Esophagus muscularis mucosa (tissue), 4 donors: ENCODE results near the gene BCL11B. TPM values are rescaled to one million over a fixed set of nuclear protein-coding genes. Genes with fewer than 3 reads are reported as not detected.

Experiments
- DNase-seq: peaks from one replicate; pipeline ENCODE4 v3.0.0-alpha.2; 2017; ENCODE audit errors: extremely low spot score
- H3K27ac ChIP-seq, 4 donors: fragments of 200-600 bp; sonication (generic); replicated peaks in 1 of 4; 1 replicate in 3 of 4; 2 replicates in 1 of 4; pipeline ENCODE4 v1.5.1; 2016 to 2019; ENCODE audit warnings: mild to moderate bottlenecking in 1 of 4
- H3K27me3 ChIP-seq, 4 donors: fragments of 200-600 bp; sonication (generic); one replicate each; pipeline versions ENCODE4 v1.5.1 to v1.6.0; 2016 to 2019
- H3K36me3 ChIP-seq, 4 donors: fragments of 200-600 bp; sonication (generic); one replicate each; pipeline ENCODE4 v1.5.1; 2016 to 2019
- H3K4me1 ChIP-seq, 4 donors: fragments of 200-600 bp; sonication (generic); one replicate each; pipeline ENCODE4 v1.5.1; 2016 to 2019
- H3K4me3 ChIP-seq, 4 donors: fragments of 200-600 bp; sonication (generic); 1 replicate in 2 of 4; 2 replicates in 2 of 4; pipeline ENCODE4 v1.5.1; 2016 to 2019; ENCODE audit warnings: mild to moderate bottlenecking in 4 of 4, moderate library complexity in 1 of 4
- H3K9me3 ChIP-seq, 4 donors: fragments of 200-600 bp; sonication (generic); 1 replicate in 3 of 4; 2 replicates in 1 of 4; pipeline ENCODE4 v1.5.1; 2016 to 2019
- CTCF ChIP-seq, 3 experiments: fragments of 200-600 bp in 2 of 3; fragments of 450-650 bp in 1 of 3; sonication (generic) in 2 of 3; IDR thresholded peaks; one replicate each; pipeline ENCODE4 v1.5.1; 2017 to 2019; ENCODE audit warnings: antibody characterized with exemption in 3 of 3, mild to moderate bottlenecking in 2 of 3, moderate library complexity in 1 of 3
- EP300 ChIP-seq: sonication (generic); formaldehyde crosslinking; IDR thresholded peaks from one replicate; pipeline ENCODE4 v1.6.1; 2017; ENCODE audit warnings: antibody characterized with exemption
- POLR2A ChIP-seq: fragments of 450-650 bp; IDR thresholded peaks from one replicate; pipeline ENCODE4 v1.6.1; 2017; ENCODE audit warnings: antibody characterized with exemption, moderate library complexity, mild to moderate bottlenecking, low read depth
- POLR2AphosphoS5 ChIP-seq, 2 donors: sonication (generic); formaldehyde crosslinking; IDR thresholded peaks; one replicate each; pipeline ENCODE4 v1.6.1; 2017; ENCODE audit warnings: antibody characterized with exemption in 2 of 2
- WGBS: methylation state at CpG from one replicate; pipeline ENCODE4 v1.1.5; 2018; 5-methylcytosine and 5-hydroxymethylcytosine counted together
- intact Hi-C: fragments of 100-400 bp; cut with DNase I; formaldehyde crosslinking; loops from one replicate; pipeline ENCODE4 v1.15.1; 2023
- total RNA-seq, 4 donors: library from RNA; depleted of rRNA; stranded (reverse); fragments of >200 nt; gene quantifications; one replicate each; pipeline versions ENCODE4 v1.1.0 to v1.2.1, GENCODE V29; 2016

Gene BCL11B
- total RNA-seq, 4 donors from 2014 or later: 0.34 to 0.65 (median 0.46) TPM

- TF ChIP-seq POLR2A: no peak
- TF ChIP-seq EP300: no peak
- no peak for TF ChIP-seq POLR2AphosphoS5 (IDR thresholded peaks at IDR 0.05)
- no peak for TF ChIP-seq CTCF (IDR thresholded peaks at IDR 0.05)
- intact Hi-C loops: no loop called here
- Histone ChIP-seq H3K4me1 (no peaks in the 10 kb centered on the region), H3K4me3 (no peak overlapping the region), H3K9me3 (no peaks in the 10 kb centered on the region), H3K36me3 (no peaks in the 10 kb centered on the region), H3K27me3 (no peaks in the 10 kb centered on the region), H3K27ac (no peak overlapping the region)
- DNase-seq: no peak
- 86% methylated on average over 12 of the region's 16 CpGs for WGBS
Observed at GRCh38 chr14:99138999-99139865, 132.8 kb downstream of the BCL11B start.

DNA sequence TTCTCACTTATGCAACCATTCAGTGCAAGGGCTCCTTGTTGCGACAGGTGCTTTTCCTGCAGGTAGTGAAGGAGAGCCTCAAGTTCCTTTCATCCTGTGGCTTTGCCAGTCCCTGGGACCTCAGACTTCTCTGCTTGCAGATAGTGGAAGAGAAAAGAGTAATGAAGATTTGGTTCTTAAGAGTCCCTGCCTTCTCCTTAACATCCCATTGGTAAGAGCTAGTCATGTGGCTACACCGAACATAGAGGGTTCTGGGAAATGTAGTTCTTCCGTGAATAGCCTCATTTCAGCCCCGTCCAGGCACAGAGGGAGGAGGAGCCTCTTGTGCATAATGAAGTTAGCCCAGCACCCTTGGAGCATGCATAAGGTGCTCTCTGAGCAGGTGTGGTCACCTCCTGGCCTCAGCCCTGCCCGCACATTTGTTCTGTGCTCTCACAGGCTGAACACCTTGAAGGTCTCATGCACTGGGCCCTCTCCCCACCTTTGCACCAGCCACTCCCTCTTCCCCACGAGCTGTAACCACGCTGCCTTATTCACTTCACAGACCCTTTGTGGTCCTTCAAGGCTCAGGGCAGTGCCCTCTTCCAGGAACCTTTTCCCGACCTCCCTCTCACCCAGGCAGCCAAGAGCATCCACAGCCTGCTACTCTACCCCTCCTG lies 134.0 kb downstream of the BCL11B start:
- WGBS: 77% methylated on average over 8 of the region's 8 CpGs
- intact Hi-C loops: no loop called here
- Histone ChIP-seq H3K36me3 (no peaks in the 10 kb centered on the region), H3K4me3 (no peak overlapping the region), H3K9me3 (no peaks in the 10 kb centered on the region), H3K4me1 (peaks cover 0 to 9% (median 3%) of the 10 kb centered on the region in 4 donors), H3K27ac (no peak overlapping the region), H3K27me3 (no peaks in the 10 kb centered on the region)
- TF ChIP-seq EP300 (no peak), POLR2AphosphoS5 (IDR thresholded peaks at IDR 0.05) (no peak), CTCF (IDR thresholded peaks at IDR 0.05) (no peak), POLR2A (no peak)
- DNase-seq: no peak

DNA sequence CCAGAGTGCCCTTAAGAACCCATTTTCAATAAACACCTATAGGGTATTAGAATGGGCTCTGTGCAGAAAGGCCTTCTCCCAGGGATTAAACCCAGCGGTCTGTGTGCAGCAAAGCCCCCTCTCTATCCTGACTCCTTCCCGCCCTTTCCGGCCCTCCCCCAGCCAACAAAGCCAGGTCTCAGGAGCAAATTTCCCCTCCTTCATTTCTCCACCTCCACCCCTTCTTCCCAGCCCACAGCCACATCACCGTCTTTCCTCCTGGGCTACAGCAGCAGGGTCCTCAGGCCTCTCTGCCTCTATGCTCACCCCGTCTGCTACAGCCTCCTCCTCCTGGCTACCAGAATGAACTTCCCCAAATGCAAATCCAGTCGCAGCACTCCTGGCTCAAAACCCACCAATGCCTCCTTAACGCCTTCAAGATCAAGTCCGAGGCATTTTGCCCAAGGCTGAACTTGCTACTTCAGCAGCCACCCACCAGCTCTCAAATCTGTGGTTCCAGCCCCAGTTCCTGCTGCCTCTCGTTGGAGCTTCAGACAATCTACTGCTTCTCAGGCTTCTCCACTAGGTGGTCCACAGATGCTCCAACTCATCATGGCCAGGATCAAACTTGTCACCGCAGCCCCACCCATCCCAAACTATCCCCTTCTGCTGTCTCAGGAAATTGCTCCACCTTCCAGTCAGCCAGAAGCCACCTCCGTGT lies 134.8 kb downstream of the BCL11B start:
- Histone ChIP-seq H3K36me3 (no peaks in the 10 kb centered on the region), H3K9me3 (no peaks in the 10 kb centered on the region), H3K27me3 (no peaks in the 10 kb centered on the region), H3K4me1 (peaks cover 0 to 9% (median 3%) of the 10 kb centered on the region in 4 donors), H3K4me3 (no peak overlapping the region), H3K27ac (no peak overlapping the region)
- intact Hi-C loops: no loop called here
- peak; percentile 89 for DNase-seq
- 76% methylated on average over 11 of the region's 11 CpGs for WGBS
- TF ChIP-seq POLR2A (no peak), CTCF (IDR thresholded peaks at IDR 0.05) (no peak), EP300 (no peak), POLR2AphosphoS5 (IDR thresholded peaks at IDR 0.05) (no peak)

GRCh38 chr14:99136401-99136800 lies 135.6 kb downstream of the BCL11B start:
- intact Hi-C loops: no loop called here
- Histone ChIP-seq H3K27me3 (no peaks in the 10 kb centered on the region), H3K4me1 (peaks cover 0 to 9% (median 3%) of the 10 kb centered on the region in 4 donors), H3K9me3 (no peaks in the 10 kb centered on the region), H3K36me3 (no peaks in the 10 kb centered on the region), H3K4me3 (no peak overlapping the region), H3K27ac (no peak overlapping the region)
- no peak for TF ChIP-seq POLR2A
- no peak for TF ChIP-seq CTCF (IDR thresholded peaks at IDR 0.05)
- no peak for TF ChIP-seq EP300
- no peak for TF ChIP-seq POLR2AphosphoS5 (IDR thresholded peaks at IDR 0.05)
- DNase-seq: peak; percentile 80
- 92% methylated on average over 7 of the region's 7 CpGs for WGBS
